Astrocyte of the spinal cord (primary cell): Measurements from ENCODE around the gene TRAK1.

Experiments
- DNase-seq: peaks from one replicate; pipeline ENCODE4 v3.0.0; 2011; ENCODE audit warnings: low read depth, low spot score
- H3K4me3 ChIP-seq: 2 replicates; pipeline ENCODE4 v1.5.1; 2011; ENCODE audit warnings: low read depth, mild to moderate bottlenecking, low read length, moderate library complexity
- CTCF ChIP-seq: IDR thresholded peaks from 2 replicates; pipeline ENCODE4 v1.5.1; 2012; ENCODE audit warnings: low read depth, mild to moderate bottlenecking, low read length, inconsistent platforms
- in situ Hi-C: cut with HindIII; loops from 2 replicates; pipeline ENCODE4 v1.10.0; 2017; ENCODE audit warnings: low sequenced_read_pairs

The TRAK1 gene

GRCh38 chr3:42067326-42067725, 23.8 kb upstream of the TRAK1 start:
- peak; percentile 82 for DNase-seq
- in situ Hi-C loops, result no loop called here
- no peak for TF ChIP-seq CTCF
- H3K4me3 ChIP-seq, result no peak overlapping the region

GRCh38 chr3:42068303-42069088, 22.7 kb upstream of the TRAK1 start:
- DNase-seq, result no peak
- H3K4me3 ChIP-seq, result no peak overlapping the region
- in situ Hi-C loops, result no loop called here
- TF ChIP-seq CTCF, result no peak

GRCh38 chr3:42070089-42070488, 21.1 kb upstream of the TRAK1 start:
- no peak for TF ChIP-seq CTCF
- no peak overlapping the region for H3K4me3 ChIP-seq
- no peak for DNase-seq
- in situ Hi-C loops, result no loop called here

GRCh38 chr3:42070524-42070923, 20.6 kb upstream of the TRAK1 start:
- no peak for TF ChIP-seq CTCF
- DNase-seq, result no peak
- no peak overlapping the region for H3K4me3 ChIP-seq
- in situ Hi-C loops, result no loop called here

GRCh38 chr3:42071904-42072812, 19.0 kb upstream of the TRAK1 start:
- in situ Hi-C loops, result no loop called here
- no peak for TF ChIP-seq CTCF
- H3K4me3 ChIP-seq, result peak overlapping the region; percentile 4
- DNase-seq, result peak; percentile 72

- no peak for DNase-seq
- in situ Hi-C loops, result no loop called here
- no peak for TF ChIP-seq CTCF
- no peak overlapping the region for H3K4me3 ChIP-seq
Observed at GRCh38 chr3:42072831-42073301, 18.3 kb upstream of the TRAK1 start.
